ENCODE results near the gene SPSB4.

SPSB4 gene

DNA sequence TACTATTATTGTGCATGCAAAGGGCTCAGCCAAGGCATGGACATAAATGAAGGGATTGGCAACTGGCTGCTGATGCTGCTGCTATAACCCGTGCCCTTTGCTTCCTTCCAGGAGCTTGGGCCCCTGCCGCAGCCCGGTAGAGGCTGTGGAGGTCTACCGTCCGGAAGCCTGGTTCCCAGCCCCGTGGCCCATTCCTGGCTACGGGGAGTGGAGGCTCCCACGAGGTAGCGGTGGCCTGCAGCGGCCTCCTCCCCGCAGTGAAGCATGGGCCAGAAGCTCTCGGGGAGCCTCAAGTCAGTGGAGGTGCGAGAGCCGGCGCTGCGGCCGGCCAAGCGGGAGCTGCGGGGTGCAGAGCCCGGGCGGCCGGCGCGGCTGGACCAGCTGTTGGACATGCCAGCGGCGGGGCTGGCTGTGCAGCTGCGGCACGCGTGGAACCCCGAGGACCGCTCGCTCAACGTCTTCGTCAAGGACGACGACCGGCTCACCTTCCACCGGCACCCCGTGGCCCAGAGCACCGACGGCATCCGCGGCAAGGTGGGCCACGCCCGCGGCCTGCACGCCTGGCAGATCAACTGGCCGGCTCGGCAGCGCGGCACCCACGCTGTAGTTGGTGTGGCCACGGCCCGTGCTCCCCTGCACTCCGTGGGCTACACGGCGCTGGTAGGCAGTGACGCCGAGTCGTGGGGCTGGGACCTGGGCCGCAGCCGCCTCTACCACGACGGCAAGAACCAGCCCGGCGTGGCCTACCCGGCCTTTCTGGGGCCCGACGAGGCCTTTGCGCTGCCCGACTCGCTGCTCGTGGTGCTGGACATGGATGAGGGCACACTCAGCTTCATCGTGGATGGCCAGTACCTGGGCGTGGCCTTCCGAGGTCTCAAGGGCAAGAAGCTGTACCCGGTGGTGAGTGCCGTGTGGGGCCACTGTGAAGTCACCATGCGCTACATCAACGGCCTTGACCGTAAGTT, 15.0 kb downstream of the SPSB4 start:
- Histone ChIP-seq H3K4me1 (no peaks in the 10 kb centered on the region), H3K27ac (no peak overlapping the region), H2AFZ (no peak overlapping the region), H3K27me3 (ENCODE audit: control insufficient read depth, insufficient read depth, low read length) (no peaks in the 10 kb centered on the region), H3K4me3 (ENCODE audit: low read depth, low read length) (no peak overlapping the region), H3K36me3 (ENCODE audit: control insufficient read depth, insufficient read depth, low read length) (no peaks in the 10 kb centered on the region), H3K4me2 (ENCODE audit: low read length) (no peak overlapping the region), H3K9me3 (ENCODE audit: control insufficient read depth, low read length) (no peaks in the 10 kb centered on the region), H3K79me2 (peaks cover 34% of the 10 kb centered on the region), H3K9ac (no peak overlapping the region)
- TF ChIP-seq, protein P1, sequence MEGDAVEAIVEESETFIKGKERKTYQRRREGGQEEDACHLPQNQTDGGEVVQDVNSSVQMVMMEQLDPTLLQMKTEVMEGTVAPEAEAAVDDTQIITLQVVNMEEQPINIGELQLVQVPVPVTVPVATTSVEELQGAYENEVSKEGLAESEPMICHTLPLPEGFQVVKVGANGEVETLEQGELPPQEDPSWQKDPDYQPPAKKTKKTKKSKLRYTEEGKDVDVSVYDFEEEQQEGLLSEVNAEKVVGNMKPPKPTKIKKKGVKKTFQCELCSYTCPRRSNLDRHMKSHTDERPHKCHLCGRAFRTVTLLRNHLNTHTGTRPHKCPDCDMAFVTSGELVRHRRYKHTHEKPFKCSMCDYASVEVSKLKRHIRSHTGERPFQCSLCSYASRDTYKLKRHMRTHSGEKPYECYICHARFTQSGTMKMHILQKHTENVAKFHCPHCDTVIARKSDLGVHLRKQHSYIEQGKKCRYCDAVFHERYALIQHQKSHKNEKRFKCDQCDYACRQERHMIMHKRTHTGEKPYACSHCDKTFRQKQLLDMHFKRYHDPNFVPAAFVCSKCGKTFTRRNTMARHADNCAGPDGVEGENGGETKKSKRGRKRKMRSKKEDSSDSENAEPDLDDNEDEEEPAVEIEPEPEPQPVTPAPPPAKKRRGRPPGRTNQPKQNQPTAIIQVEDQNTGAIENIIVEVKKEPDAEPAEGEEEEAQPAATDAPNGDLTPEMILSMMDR (IDR thresholded peaks at IDR 0.05), result no peak

GRCh38 chr3:141067206-141067974, 16.2 kb downstream of the SPSB4 start:
- H3K9me3 ChIP-seq (ENCODE audit: control insufficient read depth, low read length), result no peaks in the 10 kb centered on the region
- H3K4me1 ChIP-seq, result no peaks in the 10 kb centered on the region
- H3K79me2 ChIP-seq, result peaks cover 42% of the 10 kb centered on the region
- TF ChIP-seq, protein P1 (IDR thresholded peaks at IDR 0.05), result no peak
- no peak overlapping the region for H3K9ac ChIP-seq
- H3K4me2 ChIP-seq (ENCODE audit: low read length), result no peak overlapping the region
- H2AFZ ChIP-seq, result no peak overlapping the region
- H3K27ac ChIP-seq, result no peak overlapping the region
- H3K27me3 ChIP-seq (ENCODE audit: control insufficient read depth, insufficient read depth, low read length), result no peaks in the 10 kb centered on the region
- H3K4me3 ChIP-seq (ENCODE audit: low read depth, low read length), result no peak overlapping the region
- H3K36me3 ChIP-seq (ENCODE audit: control insufficient read depth, insufficient read depth, low read length), result no peaks in the 10 kb centered on the region

- Histone ChIP-seq H3K9me3 (ENCODE audit: control insufficient read depth, low read length) (no peaks in the 10 kb centered on the region), H2AFZ (no peak overlapping the region), H3K27me3 (ENCODE audit: control insufficient read depth, insufficient read depth, low read length) (no peaks in the 10 kb centered on the region), H3K27ac (no peak overlapping the region), H3K79me2 (peaks cover 57% of the 10 kb centered on the region), H3K4me1 (no peaks in the 10 kb centered on the region), H3K4me3 (ENCODE audit: low read depth, low read length) (no peak overlapping the region), H3K4me2 (ENCODE audit: low read length) (no peak overlapping the region), H3K9ac (no peak overlapping the region), H3K36me3 (ENCODE audit: control insufficient read depth, insufficient read depth, low read length) (no peaks in the 10 kb centered on the region)
- TF ChIP-seq, protein P1 (IDR thresholded peaks at IDR 0.05), result no peak
These were observed 19.1 kb downstream of the SPSB4 start for GRCh38 chr3:141070229-141070628.

GRCh38 chr3:141070727-141071357, 19.7 kb downstream of the SPSB4 start:
- H3K36me3 ChIP-seq (ENCODE audit: control insufficient read depth, insufficient read depth, low read length), result no peaks in the 10 kb centered on the region
- no peaks in the 10 kb centered on the region for H3K4me1 ChIP-seq
- H3K4me3 ChIP-seq (ENCODE audit: low read depth, low read length), result no peak overlapping the region
- peaks cover 55% of the 10 kb centered on the region for H3K79me2 ChIP-seq
- TF ChIP-seq, protein P1 (IDR thresholded peaks at IDR 0.05), result no peak
- H3K27ac ChIP-seq, result no peak overlapping the region
- no peak overlapping the region for H2AFZ ChIP-seq
- H3K9ac ChIP-seq, result no peak overlapping the region
- no peak overlapping the region for H3K4me2 ChIP-seq (ENCODE audit: low read length)
- no peaks in the 10 kb centered on the region for H3K9me3 ChIP-seq (ENCODE audit: control insufficient read depth, low read length)
- H3K27me3 ChIP-seq (ENCODE audit: control insufficient read depth, insufficient read depth, low read length), result no peaks in the 10 kb centered on the region

Measured in parathyroid adenoma (tissue), 2 donors.